ENCODE results near the gene TMCO2.
"Not testable (repeated sequence)": the region's sequence is repeated elsewhere in the genome, so short reads cannot be mapped to it uniquely, and the experiment has no call there.

The TMCO2 gene

DNA sequence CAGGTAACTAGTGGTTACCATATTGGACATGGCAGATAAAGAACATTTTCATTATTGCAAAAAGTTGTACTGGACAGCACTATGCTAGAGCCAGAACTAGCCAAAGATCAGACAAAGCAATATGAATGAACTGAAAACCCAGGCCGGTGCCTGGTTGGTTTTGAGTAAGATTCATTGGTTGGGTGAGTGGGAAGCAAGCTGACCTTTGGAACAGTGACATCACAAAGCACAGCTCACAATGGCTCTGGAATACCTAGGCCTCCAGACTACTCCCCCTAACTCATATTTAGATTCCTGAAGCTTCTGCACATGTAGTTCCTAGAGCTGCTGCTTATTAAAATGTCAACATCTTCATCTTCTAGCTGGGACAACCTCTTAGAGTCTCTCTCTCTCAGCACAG, at the start of gene TMCO2:
TMCO2 (plus strand) TSS at position 283 of the 400 bp plus-strand sequence; CDS start at position 340, 57 bp downstream.
- DNase-seq (ENCODE audit: low spot score), result no peak

DNA sequence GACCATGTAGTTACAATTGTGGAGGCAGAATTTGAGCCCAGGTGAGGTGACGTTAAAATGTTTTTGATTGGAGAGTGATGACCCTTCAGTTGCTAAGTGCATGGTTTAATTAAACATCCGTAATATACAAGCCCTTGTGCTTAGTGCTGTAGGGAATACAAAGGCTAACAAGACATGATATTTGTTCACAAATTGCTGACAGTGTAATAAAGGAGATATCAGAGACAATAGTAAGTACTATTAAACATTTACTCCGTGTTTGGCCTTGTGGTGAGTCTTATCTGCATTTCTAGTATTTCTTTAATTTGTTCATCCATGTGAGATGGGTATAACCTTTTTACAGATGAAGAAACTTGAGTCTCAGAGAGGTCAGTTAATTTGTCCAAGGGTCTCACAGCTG, 48.6 kb upstream of the TMCO2 start:
- no peak for DNase-seq (ENCODE audit: low spot score)

DNA sequence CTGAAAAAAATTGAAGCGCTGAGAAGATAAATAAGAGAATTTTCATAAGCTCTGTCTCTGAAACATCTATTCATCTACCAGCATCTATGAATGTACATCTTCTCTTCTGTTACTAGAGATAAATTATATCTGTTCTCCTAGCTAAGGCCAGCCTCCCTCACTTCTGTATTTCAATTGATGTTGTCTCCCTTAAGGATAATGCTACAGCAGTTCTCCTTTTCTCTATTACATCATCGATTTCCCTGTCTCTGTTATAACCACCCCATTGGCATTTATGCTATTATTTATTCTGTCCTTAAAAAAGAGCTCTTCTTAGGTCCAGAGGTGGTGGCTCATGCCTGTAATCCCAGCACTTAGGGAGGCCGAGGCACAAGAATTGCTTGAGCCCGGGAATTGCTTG, 42.9 kb upstream of the TMCO2 start:
- no peak for DNase-seq (ENCODE audit: low spot score)

DNA sequence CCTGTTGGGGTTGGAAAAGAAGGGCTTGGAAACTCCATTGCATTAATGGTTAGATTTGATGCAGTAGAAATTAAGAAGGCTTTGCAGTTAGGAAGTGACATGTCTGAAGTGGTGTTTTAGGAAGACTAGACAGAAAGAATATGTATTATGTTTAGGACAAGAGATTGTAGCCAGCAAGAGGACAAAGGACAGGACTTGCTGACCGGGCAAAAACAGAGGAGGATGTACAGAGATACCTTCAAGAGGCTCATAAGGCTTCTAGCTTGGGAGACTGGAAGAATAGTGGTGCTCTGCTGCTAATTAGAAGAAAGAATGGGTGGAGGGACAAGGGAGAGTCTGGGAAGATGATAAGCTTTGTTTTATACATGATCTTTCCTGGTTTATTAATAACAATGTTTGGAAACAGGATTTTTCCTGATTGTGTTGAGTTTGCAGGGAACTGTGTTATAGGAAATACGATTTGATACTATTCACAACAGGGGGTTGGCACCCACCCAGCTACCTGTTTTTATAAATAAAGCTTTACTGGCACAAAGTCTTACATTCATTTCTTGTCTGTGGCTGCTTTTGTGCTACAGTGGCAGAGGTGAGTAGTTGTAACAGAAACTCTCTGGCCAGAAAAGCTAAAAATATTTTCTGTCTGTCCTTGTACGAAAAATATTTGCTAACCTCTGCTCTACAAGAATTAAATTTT, 37.1 kb upstream of the TMCO2 start:
- no peak for DNase-seq (ENCODE audit: low spot score)

DNA sequence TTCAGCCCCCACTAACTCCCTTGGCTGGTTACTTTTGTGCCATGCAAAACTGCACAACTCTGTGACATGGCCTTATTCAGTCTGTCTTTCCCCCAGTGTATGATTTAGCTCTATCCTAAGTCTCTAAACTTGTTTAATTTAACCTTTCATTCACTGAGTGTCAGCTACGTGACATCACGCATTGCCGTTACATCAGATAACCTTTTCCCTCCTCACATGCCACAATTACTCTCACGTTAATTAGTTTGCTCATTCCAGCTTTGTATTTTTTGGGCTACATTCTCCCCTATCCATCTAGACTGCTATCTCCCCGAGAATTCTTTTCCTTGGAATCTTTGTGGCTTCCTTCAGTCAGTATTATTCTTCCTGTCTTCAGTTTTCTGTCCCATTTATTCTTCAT, 29.4 kb upstream of the TMCO2 start:
- DNase-seq (ENCODE audit: low spot score), result no peak

DNA sequence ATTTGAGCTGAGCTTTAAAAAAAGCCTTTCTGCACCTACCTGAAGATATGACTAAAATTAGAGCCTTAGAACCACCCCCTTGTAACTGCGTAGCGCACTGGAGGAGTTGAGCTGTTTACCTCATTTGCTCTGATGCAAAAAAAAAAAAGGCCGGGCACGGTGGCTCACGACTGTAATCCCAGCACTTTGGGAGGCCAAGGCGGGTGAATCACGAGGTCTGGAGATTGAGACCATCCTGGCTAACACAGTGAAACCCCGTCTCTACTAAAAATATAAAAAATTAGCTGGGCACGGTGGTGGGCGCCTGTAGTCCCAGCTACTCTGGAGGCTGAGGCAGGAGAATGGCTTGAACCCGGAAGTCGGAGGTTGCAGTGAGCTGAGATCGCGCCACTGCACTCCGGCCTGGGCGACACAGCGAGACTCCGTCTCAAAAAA, 26.2 kb upstream of the TMCO2 start:
- not testable (repeated sequence) for DNase-seq (ENCODE audit: low spot score)

DNA sequence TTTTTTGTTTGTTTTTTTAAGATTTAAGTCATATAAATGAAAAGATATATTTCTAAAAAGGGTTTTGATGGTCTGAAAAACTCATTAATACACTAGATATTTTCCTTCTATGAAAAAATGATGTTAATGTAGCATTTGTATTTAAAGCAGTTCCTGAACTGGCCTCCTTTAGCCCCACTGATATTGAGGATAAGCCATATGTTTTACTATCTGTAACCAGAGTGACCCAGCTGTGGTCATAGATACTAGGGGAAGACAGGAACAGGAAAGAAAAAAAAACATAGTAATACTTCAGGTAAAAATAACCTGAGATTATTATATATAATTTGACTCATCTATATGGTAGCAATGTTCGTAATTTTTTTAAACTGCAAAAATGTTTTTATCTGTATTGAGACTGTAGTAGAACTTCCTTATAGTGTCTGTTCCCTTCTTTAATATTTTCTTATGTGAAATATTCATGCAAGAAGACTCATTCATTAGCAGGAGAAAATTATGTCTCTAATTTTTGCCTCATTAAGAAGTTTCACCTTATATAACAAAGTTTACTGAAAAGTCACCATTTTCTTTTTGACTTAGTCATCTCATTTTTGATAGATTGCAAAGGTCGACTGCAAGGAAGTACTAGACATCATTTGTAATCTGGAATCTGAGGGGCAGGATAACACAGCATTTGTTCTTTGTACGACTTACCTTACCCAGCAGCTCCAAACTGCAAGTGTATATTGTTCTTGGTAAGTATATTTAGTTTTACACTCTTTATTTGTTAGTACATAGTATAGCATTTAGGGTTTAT, 25.6 kb upstream of the TMCO2 start:
- DNase-seq (ENCODE audit: low spot score), result no peak

DNA sequence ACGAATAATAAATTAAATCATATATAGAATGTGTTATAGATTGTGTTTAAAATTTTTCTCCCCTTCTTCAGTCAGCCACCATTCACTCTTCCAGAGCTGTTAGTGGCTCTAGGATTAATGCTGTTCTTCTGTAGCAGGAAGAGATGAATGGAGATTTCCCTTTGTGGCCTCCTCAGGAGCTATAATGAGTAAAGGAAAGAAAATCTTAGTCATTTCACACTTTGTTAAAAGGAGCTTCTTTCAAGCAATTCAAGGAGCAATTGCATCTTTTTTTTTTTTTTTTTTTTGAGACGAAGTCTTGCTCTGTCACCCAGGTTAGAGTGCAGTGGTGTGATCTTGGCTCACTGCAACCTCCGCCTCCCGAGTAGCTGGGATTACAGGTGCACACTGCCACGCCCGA, 23.7 kb upstream of the TMCO2 start:
- no peak for DNase-seq (ENCODE audit: low spot score)

DNA sequence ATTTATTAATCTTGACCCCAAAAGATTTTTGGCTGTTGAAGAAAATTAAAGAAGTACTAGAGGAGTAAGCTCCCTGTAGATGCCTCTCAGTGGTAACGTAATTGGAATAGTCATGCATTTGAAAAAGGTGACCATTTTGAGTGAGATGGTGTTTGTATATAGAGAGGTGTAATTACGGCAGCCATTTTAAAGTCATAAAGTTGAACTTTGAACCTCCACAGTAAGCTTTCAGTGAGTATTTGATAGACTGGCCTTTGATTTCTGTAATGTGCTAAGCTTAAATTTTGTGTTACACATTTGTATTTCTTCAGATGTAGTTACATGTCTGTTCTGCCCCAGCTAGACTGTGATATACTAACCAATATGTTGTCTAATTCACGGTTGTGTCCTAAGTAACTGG, 21.5 kb upstream of the TMCO2 start:
- no peak for DNase-seq (ENCODE audit: low spot score)

DNA sequence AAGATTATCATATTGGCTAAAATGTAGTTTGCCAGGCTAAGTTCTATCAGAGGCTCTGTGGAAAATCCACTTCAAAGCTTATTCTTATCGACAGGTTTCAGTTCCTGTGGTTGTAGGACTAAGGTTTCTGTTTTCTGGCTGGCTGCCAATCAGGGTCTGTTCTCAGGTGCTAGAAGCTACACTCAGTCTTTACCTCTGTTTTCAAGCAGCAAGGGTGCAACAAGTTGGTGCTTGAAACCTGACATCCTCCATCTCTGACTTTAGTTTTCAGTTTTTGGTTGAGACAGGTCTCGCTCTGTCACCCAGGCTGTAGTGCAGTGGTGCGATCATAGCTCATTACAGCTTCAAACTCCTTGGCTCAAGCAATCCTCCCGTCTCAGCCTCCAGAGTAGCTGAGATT, 15.3 kb upstream of the TMCO2 start:
- peak; percentile 42 for DNase-seq (ENCODE audit: low spot score)

DNA sequence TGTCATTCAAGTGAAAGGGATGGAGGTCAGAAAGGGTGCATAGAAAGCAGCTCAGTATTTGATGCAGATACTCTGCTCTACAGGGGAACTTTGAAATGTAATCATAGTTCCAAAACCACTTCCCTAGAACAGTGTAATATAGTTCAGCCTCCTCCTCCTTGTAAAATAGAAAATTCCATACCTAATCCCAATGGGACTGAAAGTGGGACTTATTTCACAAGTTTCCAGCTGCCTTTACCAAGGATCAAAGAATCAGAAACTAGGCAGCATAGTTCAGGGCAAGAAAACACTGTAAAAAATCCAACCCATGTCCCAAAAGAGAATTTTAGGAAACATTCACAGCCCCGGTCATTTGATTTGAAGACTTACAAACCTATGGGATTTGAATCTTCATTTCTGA, 8.1 kb upstream of the TMCO2 start:
- DNase-seq (ENCODE audit: low spot score), result no peak

DNA sequence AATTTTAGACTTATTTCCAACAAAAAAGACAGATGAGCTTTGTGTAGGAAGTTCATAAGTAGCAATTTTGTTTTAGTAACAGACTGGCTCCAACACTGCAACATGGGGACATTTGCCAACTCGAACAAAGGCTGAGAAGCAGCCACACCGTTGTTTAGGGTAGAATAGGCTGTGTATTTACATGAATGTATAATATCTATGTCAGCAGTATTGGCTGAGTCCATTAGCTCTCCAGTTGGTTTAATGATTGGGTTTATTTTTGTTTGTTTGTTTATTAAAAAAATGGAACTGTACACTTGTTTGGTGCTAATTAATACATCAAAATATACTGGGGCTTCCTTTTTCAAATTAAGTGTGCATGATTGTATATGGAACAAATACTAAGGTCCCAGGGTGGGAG, 7.3 kb upstream of the TMCO2 start:
- DNase-seq (ENCODE audit: low spot score), result no peak

DNA sequence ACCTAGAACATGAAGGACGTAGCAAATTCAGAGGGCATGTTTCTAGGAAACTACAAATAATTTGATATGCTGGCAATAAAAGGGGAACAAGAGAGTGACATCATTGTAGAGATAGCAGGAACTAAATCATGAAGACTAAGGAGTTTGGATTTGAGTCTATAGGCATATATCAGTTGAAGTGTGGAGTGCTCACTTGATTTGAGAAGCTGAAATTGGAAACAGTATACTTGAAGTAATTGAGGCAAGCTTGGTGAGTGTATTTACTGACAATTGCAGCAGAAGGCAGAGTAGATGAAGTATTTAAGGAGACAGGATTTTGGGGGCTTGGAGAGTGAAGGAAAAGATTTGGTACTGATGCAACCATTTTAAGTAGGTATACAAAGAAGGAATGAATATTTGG, 6.4 kb upstream of the TMCO2 start:
- no peak for DNase-seq (ENCODE audit: low spot score)

DNA sequence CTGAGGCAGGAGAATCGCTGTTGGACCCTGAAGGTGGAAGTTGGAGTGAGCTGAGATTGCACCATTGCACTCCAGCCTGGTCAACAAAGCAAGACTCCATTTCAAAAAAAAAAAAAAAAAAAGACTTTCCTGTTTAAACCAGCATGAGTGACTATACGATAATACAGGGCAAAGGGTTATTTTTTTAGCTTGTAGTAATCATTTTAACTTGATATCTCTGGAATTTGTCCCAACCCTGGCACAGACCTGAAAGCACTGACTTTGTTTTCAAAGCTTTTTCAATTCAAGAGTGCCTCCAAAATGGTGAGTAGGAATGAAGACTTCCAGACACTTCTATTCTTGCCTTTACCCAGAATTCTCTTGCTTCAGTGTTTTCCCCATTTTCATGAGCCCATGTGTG, 4.4 kb upstream of the TMCO2 start:
- no peak for DNase-seq (ENCODE audit: low spot score)

DNA sequence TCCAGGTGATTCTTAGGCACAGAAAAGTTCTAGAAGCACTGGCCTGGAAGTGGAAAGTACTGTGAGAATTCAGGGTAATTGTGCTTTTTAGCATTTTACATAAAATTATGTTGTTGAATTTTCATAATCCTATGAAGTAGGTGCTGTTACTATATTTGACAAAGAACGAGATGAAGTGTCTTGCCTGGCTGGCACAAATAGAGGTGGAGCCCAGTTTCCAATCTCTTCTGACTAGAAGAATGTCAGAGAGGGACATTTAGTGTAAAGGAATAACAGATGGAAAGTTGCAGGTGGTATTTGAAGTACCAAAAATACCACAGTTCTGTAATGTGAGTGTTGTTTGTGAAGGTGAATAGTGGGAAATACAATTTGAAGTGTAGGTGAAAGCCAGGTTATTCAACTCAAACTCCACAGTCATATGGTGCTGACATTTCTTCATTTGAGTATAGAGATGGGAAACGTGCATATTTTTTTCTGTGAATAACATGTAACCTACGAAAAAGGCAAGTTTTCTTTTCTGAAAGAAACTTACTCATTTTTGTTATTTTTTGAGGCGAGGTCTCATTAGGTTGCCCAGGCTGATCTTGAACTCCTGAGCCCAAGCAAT, 3.5 kb upstream of the TMCO2 start:
- DNase-seq (ENCODE audit: low spot score), result no peak

DNA sequence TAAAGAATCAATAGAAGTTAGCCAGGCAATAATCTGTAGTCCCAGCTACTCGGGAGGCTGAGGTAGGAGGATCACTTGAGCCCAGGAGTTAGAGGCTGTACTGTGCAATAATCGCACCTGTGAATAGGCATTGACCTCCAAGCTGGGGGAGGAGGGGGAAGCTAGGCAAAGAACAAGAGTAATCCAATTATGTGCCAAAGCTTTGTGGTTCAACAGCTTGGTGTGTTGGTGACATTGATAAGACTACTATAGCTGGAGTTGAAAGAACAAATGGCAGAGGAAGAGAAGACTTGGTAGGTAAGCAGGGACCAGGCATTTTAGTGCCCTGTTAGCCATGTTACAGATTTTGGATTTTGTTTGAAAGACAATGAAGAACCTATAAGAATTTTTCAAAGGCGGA, 2.1 kb upstream of the TMCO2 start:
- DNase-seq (ENCODE audit: low spot score), result no peak

DNA sequence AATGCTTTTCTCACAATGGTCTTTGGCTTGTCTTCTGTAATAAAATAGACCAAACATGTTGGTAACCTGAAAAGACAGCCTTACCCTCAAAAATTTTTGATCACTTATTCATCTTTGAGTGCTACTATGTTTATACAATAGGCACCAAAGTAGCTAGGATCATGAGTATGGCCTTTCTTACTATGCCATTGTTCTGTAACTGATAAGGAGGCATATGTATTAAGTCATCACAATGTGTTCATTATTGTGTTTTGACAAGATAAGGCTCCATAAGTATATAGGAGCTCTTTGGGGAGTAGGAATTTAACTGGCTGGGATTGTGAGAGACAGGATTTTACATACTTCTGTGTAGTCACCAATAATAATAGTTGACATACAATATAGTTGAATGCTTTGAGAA, 675 bp downstream of the TMCO2 start:
- DNase-seq (ENCODE audit: low spot score), result no peak

DNA sequence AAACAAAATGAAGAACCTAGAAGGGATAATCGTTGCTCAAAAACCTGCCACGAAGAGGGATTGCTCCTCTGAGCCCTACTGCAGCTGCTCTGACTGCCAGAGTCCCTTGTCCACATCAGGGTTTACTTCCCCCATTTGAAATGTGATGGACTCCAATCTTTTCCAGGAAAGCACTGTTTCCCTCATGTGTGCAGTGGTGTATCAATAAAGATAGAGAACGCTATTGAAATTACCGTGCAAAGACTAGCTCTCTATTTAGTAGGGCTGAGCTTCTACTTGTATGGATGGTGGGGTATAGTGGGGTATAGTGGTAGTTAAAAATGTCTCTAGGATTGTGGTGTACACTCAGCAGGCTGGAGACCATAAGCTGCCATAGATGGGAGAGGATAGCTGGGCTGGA, 3.7 kb downstream of the TMCO2 start:
- DNase-seq (ENCODE audit: low spot score), result no peak

DNA sequence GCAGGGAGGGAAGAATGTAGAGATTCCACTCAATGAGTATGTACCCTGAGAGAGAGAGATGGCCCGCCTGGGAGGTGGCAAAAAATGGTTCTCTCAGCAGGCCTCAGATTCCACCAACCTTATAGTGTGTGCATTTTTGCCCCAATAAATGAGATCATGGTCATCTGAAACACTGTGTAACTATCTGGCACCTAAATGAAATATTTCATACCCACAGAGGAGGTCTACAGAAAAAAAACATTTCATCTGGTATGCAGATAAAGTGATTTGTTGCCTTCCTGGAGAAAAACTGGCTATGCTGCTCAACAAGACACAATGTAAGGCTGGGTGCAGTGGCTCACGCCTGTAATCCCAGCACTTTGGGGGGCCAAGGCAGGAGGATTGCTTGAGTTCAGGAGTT, 4.9 kb downstream of the TMCO2 start:
- no peak for DNase-seq (ENCODE audit: low spot score)

DNA sequence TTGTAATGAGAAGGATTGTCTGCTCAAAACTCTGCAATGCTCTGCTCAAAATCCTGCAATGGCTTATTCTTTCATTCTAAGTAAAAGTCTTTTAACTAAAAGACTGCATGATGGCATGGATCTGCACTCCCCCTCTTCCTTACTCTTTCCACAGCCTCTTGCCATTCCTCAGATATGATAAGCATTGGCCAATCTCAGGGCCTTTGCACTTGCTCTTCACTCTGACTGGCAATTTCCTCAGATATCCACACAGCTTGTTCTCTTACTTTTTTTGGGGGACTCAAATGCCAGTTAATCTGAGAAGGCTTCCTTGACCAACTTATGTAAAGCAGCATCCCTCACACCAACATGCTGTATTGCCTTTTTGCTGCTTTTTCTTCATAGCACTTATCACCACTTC, 7.5 kb downstream of the TMCO2 start:
- DNase-seq (ENCODE audit: low spot score), result no peak

DNA sequence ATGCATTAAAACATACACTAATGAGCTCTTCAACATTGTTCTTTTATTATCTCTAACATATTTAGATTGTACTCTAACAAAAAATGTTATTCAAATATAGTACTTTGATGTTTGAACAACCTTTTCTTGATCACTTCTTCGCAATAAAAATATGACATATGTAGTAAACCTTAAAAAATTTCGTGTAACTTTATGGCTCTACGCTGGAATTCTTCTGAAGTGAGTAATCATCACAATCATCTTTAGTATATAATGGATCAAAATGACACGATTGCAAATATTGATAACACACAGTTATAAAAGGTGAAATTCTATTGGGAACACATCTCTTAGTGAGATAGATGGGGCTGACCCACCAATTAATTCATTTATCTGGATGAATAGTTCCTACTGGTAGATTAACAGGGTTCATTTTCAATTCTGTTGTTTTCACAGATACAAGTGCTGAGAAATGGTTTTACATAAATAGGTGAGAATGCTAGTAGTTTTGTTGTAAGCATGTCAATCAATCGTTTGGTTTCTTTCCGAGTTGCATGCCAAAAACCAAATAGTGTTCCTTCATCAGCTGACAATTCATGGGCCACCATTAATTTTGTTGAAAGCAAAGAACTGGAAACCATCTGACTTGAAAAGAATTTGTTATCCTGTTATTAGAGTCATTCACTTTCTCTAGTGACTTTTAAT, 8.8 kb downstream of the TMCO2 start:
- no peak for DNase-seq (ENCODE audit: low spot score)

DNA sequence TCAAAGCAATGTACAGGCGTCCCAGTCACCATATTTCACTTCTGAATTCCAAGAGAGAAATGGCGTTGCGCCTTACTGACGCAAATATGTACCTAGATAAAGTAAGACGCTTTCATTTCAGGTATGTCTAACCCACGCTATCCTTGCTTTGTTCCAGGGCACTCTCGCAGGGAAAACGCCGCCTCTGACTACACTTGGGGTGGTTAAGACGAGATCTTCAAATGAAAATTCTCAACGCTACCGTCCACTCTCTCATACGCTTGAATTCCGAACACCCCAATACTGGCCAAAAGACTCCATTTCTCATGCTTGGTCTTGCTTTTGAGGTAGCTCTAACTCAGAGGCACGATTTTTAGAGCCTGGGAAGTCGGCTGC, 9.6 kb downstream of the TMCO2 start:
- no peak for DNase-seq (ENCODE audit: low spot score)
